GM18511 (cell line): ENCODE data around the gene ADARB2.

Source experiments
- ATAC-seq: cut with Tn5 transposase; IDR thresholded peaks from one replicate; pipeline ENCODE4 v1.9.1; 2021; ENCODE audit warnings: mild to moderate bottlenecking, moderate library complexity; ENCODE audit not compliant: unreplicated experiment

Gene ADARB2

GRCh38 chr10:1308962-1309616 lies 428.2 kb downstream of the ADARB2 start:
- ATAC-seq, result no peak

DNA sequence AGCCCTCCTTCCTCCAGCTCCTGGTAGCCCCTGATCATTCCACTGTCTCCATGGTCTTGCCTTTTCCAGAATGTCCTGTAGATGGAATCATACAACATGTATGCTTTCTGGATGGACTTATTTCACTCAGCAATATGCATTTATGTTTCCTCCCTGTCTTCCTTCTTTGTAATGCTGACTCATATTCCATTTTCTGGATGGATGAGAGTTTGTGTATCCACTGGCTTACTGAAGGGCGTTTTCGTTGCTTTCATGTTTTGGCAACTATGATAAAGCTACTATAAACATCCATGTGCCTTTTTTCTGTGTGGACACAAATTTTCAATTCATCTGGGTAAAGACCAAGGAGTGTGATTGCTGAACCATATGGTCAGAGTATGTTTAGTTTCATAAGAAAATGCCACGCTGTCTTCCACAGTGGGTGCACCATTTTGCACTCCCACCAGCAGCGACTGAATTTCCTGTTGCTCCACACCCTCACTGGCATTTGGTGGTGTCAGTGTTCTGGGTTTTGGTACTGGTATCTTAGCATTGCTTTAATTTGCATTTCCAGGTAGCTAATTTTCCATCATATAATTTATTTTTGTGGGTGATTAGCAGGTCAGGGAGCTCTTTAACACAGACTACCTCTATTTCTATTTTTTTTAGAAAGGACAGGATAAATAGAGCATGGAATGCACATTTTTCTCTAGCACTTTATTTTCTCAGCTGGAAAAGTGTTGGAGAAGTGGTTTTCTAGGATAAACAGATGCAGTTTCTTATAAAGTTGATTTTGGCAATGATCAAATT lies 429.0 kb downstream of the ADARB2 start:
- ATAC-seq, result no peak

GRCh38 chr10:1301143-1301542 lies 436.2 kb downstream of the ADARB2 start:
- ATAC-seq, result no peak

GRCh38 chr10:1300218-1300617 lies 437.1 kb downstream of the ADARB2 start:
- ATAC-seq, result no peak

DNA sequence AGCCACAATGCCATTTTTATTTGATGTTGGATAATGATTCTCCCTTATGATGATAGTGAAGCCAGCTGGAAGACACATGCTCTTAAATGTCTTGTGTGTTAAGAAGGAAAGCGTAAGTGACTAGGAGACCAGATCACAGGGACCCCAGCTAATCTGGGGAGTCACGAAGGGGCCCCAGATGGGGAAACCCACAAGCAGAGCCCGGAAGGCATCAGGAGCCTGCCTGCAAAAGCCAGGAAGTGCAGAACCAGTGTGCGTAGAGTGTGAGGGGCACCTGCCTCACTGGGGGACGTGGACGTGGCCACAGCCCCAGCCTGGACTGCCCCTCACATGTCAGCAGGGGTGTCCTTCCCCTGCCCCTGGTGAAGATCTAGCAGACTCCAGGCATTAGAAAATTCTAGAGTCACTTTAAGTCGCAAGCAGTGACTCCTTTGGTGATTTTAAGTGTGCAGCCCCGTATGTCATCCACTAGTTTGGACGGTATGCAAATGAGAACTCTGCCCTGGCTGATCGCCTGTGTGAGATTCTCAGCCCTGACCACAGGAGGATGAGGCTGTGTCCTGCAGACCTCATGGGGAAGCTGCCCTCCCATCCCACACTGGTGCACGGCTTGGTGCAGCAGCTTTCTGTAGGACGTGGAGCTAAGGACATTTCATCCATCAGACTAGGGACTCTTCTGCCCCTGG lies 438.1 kb downstream of the ADARB2 start:
- ATAC-seq, result no peak

GRCh38 chr10:1297566-1298301 lies 439.6 kb downstream of the ADARB2 start:
- ATAC-seq, result no peak

DNA sequence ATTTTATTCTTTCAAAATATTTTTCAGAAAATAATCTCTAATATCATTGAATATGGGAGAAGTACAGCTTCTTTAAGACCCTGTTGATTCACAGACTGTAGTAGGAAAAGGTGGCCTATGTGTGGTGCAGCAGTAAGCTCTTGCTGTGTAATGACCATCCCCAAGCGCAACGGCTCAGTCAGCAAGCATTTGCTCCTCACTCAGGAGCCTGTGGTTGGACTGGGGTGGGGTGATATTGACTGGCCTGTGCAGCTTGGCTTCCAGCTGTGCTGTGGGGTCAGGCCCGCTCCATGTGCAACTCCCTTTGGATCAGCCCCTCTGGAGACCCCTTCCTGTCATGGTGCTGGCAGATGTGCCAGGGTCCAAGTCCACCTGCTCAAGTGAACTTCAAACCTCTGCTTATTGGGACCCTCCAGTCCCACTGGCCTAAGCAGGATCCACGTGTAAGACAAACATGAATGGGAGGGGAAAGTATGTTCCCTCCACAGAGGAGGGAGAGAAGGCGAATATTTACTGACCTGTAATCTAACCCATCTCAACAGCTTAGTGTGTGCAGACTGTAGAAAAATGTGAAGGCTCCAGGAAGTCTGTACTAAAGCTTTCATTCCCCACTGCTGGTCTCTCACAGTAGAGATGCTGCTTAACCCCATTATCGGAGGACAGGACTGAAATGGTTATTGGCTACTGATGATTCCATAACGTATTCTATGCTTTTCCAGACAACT lies 441.4 kb downstream of the ADARB2 start:
- no peak for ATAC-seq

GRCh38 chr10:1294748-1295147 lies 442.6 kb downstream of the ADARB2 start:
- no peak for ATAC-seq

DNA sequence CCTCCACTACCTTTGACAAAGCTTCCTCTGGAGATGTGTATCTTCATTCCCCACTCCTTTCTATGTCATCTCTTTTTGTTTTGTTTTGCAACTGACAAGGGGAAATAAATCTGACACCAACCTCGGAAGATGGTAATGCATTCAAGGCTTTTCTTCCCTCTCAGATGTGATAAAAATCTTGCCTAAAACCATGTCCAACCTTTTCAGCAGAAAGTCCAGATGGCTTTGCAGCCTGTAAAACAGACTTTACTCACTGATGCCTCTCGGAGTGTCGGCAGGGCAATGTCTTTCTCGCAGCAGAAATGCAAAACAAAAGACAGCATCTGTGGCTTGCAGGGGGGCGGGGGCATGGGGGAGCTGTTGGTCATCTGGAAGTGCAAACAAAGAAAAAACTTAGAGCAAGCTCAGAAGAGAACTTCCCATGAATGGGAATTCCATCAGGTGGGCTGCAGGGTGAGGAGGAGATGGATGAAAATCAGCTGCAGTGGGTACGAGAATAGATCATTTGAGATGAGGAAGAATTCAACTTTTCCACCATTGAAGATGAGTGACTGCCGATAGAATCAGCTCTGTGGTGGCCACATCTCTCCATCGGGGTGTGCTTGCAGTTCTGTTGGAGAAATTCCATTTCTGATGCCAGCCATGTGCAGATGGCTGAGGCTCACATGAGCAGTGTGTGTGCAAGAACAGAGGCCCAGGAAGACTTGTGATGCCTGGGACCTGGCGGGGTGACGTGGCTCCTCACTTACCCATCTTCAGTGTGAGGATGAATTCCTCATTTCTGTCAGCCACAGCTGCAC lies 443.5 kb downstream of the ADARB2 start:
- ATAC-seq, result no peak

- no peak for ATAC-seq
Observed at GRCh38 chr10:1293157-1293556, 444.2 kb downstream of the ADARB2 start.

- no peak for ATAC-seq
Observed at GRCh38 chr10:1292611-1293031, 444.7 kb downstream of the ADARB2 start.

GRCh38 chr10:1291178-1292090 lies 445.9 kb downstream of the ADARB2 start:
- no peak for ATAC-seq

GRCh38 chr10:1290071-1290471 lies 447.3 kb downstream of the ADARB2 start:
- ATAC-seq, result no peak

DNA sequence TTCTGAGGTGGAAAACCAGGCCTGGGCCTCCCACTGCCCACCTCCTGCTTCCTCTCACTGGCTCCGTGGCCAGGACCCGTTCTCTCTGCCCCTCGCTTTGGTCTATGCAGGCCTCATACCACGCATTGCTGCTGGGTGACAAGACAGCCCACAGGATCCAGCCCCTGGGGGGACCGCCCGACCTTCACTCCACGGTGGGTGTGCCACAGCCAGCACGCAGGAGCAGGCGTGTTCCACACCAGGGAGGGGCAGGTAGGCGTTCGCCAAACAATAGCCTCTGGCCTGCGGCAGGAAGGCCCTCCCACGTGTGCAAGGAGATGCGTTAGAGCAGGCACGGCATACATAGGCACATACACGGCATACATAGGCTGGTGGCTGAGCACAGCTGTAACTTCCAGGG lies 447.7 kb downstream of the ADARB2 start:
- ATAC-seq, result no peak

GRCh38 chr10:1287971-1288401 lies 449.3 kb downstream of the ADARB2 start:
- ATAC-seq, result no peak

- ATAC-seq, result no peak
Observed at GRCh38 chr10:1287487-1287886, 449.8 kb downstream of the ADARB2 start.

- ATAC-seq, result no peak
Observed at GRCh38 chr10:1284076-1284475, 453.2 kb downstream of the ADARB2 start.

GRCh38 chr10:1281405-1281782 lies 455.9 kb downstream of the ADARB2 start:
- no peak for ATAC-seq
